Sigmoid colon (tissue), 7 donors: ENCODE data around the gene TAC4. TPM values are rescaled to one million over a fixed set of nuclear protein-coding genes. Genes with fewer than 3 reads are reported as not detected.
A peak's percentile ranks its signal among the peaks of the same experiment; 100 is the strongest.

Experiments used
- DNase-seq: peaks from one replicate; pipeline ENCODE4 v3.0.0-alpha.2; 2019
- H3K27ac ChIP-seq, 4 donors: fragments of 200-600 bp; sonication (generic); one replicate each; pipeline ENCODE4 v1.5.1; 2016 to 2019; ENCODE audit warnings: mild to moderate bottlenecking in 1 of 4
- H3K27me3 ChIP-seq, 3 donors: fragments of 200-600 bp; sonication (generic); one replicate each; pipeline ENCODE4 v1.5.1; 2019; ENCODE audit warnings: mild to moderate bottlenecking in 1 of 3
- H3K36me3 ChIP-seq, 4 donors: fragments of 200-600 bp; sonication (generic); one replicate each; pipeline ENCODE4 v1.5.1; 2016 to 2019
- H3K4me1 ChIP-seq, 4 donors: fragments of 200-600 bp; sonication (generic); one replicate each; pipeline ENCODE4 v1.5.1; 2017 to 2019
- H3K4me3 ChIP-seq, 4 donors: fragments of 200-600 bp; sonication (generic); one replicate each; pipeline ENCODE4 v1.5.1; 2017 to 2019; ENCODE audit warnings: mild to moderate bottlenecking in 2 of 4, moderate library complexity in 1 of 4
- H3K9me3 ChIP-seq, 4 donors: fragments of 200-600 bp in 3 of 4; sonication (generic) in 3 of 4; one replicate each; pipeline versions ENCODE4 v1.5.1 to v1.6.1; 2013 to 2019
- EP300 ChIP-seq, 4 donors: sonication (generic); formaldehyde crosslinking; IDR thresholded peaks; one replicate each; pipeline ENCODE4 v1.6.1; 2017; ENCODE audit warnings: antibody characterized with exemption in 4 of 4
- POLR2A ChIP-seq, 2 donors: fragments of 450-650 bp; IDR thresholded peaks; one replicate each; pipeline ENCODE4 v1.6.1; 2016; ENCODE audit warnings: antibody characterized with exemption in 2 of 2, mild to moderate bottlenecking in 2 of 2, moderate library complexity in 2 of 2
- POLR2AphosphoS5 ChIP-seq, 4 donors: sonication (generic); formaldehyde crosslinking; IDR thresholded peaks; one replicate each; pipeline ENCODE4 v1.6.1; 2017; ENCODE audit warnings: antibody characterized with exemption in 4 of 4
- WGBS, 2 donors: extraction: QIAGEN DNeasy Blood & Tissue Kit; methylation state at CpG; one replicate each; pipeline ENCODE4 v1.1.7; 2013; 5-methylcytosine and 5-hydroxymethylcytosine counted together
- intact Hi-C: fragments of 100-400 bp; cut with DNase I; formaldehyde crosslinking; loops from one replicate; pipeline ENCODE4 v1.15.1; 2023
- polyA plus RNA-seq, 3 donors: library from polyadenylated mRNA; stranded (reverse); fragments of 200-250 nt; gene quantifications; one replicate each; pipeline ENCODE4 v1.2.3, GENCODE V29; 2013
- total RNA-seq, 4 donors: library from RNA; depleted of rRNA; stranded (reverse); fragments of >200 nt; gene quantifications; one replicate each; pipeline ENCODE4 v1.1.0, GENCODE V29; 2016
- TF ChIP-seq, protein P1 (sequence below), 4 experiments: fragments of 450-650 bp in 3 of 4; fragments of 200-600 bp in 1 of 4; IDR thresholded peaks; one replicate each; pipeline ENCODE4 v1.5.1; 2016 to 2019; ENCODE audit warnings: antibody characterized with exemption in 4 of 4, mild to moderate bottlenecking in 3 of 4, moderate library complexity in 2 of 4
- donor health status: healthy with polysubstance abuse.
- donor health status: Bipolar disorder and iron deficiency.
- donor health status: healthy.

Gene TAC4
- total and polyA plus RNA-seq, 7 donors, result 3.6 TPM; not detected in 6

DNA sequence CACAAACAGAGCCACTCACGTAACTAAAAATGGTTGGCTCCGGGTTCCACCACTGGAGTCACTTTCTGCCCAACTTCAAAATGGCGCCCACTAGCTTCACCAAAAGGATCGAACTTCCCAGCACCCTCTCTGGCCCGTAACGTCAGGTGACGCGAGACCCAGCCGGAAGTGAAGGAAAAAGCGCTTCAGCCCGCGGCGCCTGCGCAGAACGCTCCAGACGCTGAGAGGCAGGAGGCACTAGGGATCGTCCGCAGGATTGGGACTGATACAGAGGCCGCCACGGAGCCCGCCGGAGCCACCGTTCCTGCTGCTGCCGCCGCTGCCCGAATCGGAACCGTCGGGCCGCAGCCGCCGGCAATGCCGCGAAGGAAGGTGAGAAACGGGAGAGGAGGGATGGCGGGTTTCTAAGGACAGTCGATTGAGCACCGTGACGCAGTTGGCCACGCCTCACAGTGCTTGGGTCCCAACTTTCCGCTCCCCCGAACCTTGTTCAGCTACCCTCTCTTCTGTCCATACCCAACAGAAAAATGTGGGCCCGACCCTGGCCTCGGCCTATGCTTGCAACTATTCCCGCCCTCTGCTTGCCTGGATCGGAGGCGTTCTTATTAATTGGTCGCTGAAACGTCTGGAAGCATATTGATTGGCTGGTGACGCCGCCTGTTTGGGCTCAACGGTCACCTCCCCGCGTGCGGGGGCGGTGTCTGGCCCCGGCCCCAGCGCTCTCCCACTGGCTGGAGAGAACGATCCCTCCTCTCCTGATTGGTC lies 59.2 kb downstream of the TAC4 start, which contains the start of gene KAT7:
KAT7 (plus strand) TSS at position 204 of the 765 bp plus-strand sequence; CDS start at position 358, 154 bp downstream.
- no peaks in the 10 kb centered on the region for H3K9me3 ChIP-seq
- peak within 1 kb of the TSS; percentile 98 to 100 (median 100) for H3K27ac ChIP-seq
- H3K27me3 ChIP-seq, result no peaks in the 10 kb centered on the region
- intact Hi-C loops, result no loop called here
- WGBS, 2 donors, result 0% methylated on average over 59 of the region's 59 CpGs
- TF ChIP-seq POLR2A (IDR thresholded peaks at IDR 0.05), result peak; percentile 90 to 92
- TF ChIP-seq EP300 (IDR thresholded peaks at IDR 0.05), result peak in 1 of 4 donors; percentile 58
- TF ChIP-seq, protein P1, sequence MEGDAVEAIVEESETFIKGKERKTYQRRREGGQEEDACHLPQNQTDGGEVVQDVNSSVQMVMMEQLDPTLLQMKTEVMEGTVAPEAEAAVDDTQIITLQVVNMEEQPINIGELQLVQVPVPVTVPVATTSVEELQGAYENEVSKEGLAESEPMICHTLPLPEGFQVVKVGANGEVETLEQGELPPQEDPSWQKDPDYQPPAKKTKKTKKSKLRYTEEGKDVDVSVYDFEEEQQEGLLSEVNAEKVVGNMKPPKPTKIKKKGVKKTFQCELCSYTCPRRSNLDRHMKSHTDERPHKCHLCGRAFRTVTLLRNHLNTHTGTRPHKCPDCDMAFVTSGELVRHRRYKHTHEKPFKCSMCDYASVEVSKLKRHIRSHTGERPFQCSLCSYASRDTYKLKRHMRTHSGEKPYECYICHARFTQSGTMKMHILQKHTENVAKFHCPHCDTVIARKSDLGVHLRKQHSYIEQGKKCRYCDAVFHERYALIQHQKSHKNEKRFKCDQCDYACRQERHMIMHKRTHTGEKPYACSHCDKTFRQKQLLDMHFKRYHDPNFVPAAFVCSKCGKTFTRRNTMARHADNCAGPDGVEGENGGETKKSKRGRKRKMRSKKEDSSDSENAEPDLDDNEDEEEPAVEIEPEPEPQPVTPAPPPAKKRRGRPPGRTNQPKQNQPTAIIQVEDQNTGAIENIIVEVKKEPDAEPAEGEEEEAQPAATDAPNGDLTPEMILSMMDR (IDR thresholded peaks at IDR 0.05), result no peak
- peak; percentile 92 to 98 (median 96) for TF ChIP-seq POLR2AphosphoS5 (IDR thresholded peaks at IDR 0.05)
- DNase-seq, result peak; percentile 100
- peak within 1 kb of the TSS; percentile 89 to 99 (median 96) for H3K4me3 ChIP-seq
- H3K36me3 ChIP-seq, result peaks cover 8 to 26% (median 11%) of the 10 kb centered on the region in 4 donors
- peaks cover 0 to 66% (median 58%) of the 10 kb centered on the region in 4 donors for H3K4me1 ChIP-seq

Other genes with a start within 250 kb of the TAC4 start
- gene SPOP, start 170.0 kb downstream of the TAC4 start, total RNA-seq, result 100 to 1,000 TPM; 226 to 332 (median 280) TPM
- gene SPOP, start 170.0 kb downstream of the TAC4 start, polyA plus RNA-seq, result 10 to 100 TPM; 33.0 to 38.9 (median 35.6) TPM
- 10 to 100 TPM; 13.0 to 34.9 (median 20.0) TPM for gene SLC35B1, start 140.1 kb downstream of the TAC4 start, total RNA-seq
- 10 to 100 TPM; 24.0 to 59.7 (median 26.6) TPM for gene SLC35B1, start 140.1 kb downstream of the TAC4 start, polyA plus RNA-seq
- 10 to 100 TPM; 11.1 to 34.6 (median 27.4) TPM for gene FAM117A, start 83.9 kb downstream of the TAC4 start, total RNA-seq
- 10 to 100 TPM in 1 of 3 donors, 1 to 10 TPM in 2; 3.5 to 15.6 (median 9.6) TPM for gene FAM117A, start 83.9 kb downstream of the TAC4 start, polyA plus RNA-seq
- 10 to 100 TPM; 23.8 to 34.9 (median 32.0) TPM for gene KAT7, start 59.4 kb downstream of the TAC4 start, total RNA-seq
- gene KAT7, start 59.4 kb downstream of the TAC4 start, polyA plus RNA-seq, result 10 to 100 TPM in 1 of 3 donors, 1 to 10 TPM in 2; 6.2 to 14.3 (median 9.0) TPM
- gene DLX4, start 121.1 kb upstream of the TAC4 start, total RNA-seq, result not detected
- under 1 TPM in 1 of 3 donors, not detected in 2; 0.34 TPM for gene DLX4, start 121.1 kb upstream of the TAC4 start, polyA plus RNA-seq
- under 1 TPM in 1 of 4 donors, not detected in 3; 0.27 TPM for gene DLX3, start 147.2 kb upstream of the TAC4 start, total RNA-seq
- under 1 TPM in 1 of 3 donors, not detected in 2; 0.07 TPM for gene DLX3, start 147.2 kb upstream of the TAC4 start, polyA plus RNA-seq
- 10 to 100 TPM; 19.9 to 54.0 (median 39.5) TPM for gene ITGA3, start 208.0 kb upstream of the TAC4 start, total RNA-seq
- gene ITGA3, start 208.0 kb upstream of the TAC4 start, polyA plus RNA-seq, result 10 to 100 TPM; 15.6 to 85.1 (median 17.1) TPM
- 10 to 100 TPM; 40.3 to 82.8 (median 45.7) TPM for gene PDK2, start 247.3 kb upstream of the TAC4 start, total RNA-seq
- 10 to 100 TPM; 23.1 to 56.5 (median 43.9) TPM for gene PDK2, start 247.3 kb upstream of the TAC4 start, polyA plus RNA-seq